A549 treated with Mapracorat at 1 μM for 4 hours (cell line): Measurements from ENCODE around the gene SPARCL1. TPM values are rescaled to one million over a fixed set of nuclear protein-coding genes. Genes with fewer than 3 reads are reported as not detected.

Experiments
- total RNA-seq: library from RNA; stranded (reverse); fragments of 200-300 nt; extraction: Qiagen RNA extraction; gene quantifications from 5 replicates; pipeline ENCODE4 v1.2.3, GENCODE V29; 2022

The SPARCL1 gene, protein sequence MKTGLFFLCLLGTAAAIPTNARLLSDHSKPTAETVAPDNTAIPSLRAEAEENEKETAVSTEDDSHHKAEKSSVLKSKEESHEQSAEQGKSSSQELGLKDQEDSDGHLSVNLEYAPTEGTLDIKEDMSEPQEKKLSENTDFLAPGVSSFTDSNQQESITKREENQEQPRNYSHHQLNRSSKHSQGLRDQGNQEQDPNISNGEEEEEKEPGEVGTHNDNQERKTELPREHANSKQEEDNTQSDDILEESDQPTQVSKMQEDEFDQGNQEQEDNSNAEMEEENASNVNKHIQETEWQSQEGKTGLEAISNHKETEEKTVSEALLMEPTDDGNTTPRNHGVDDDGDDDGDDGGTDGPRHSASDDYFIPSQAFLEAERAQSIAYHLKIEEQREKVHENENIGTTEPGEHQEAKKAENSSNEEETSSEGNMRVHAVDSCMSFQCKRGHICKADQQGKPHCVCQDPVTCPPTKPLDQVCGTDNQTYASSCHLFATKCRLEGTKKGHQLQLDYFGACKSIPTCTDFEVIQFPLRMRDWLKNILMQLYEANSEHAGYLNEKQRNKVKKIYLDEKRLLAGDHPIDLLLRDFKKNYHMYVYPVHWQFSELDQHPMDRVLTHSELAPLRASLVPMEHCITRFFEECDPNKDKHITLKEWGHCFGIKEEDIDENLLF
- total RNA-seq, result not detected in 5 replicates

GRCh38 chr4:87529187-87529586 is at the start of gene SPARCL1:
Gene SPARCL1 (minus strand): TSS chr4:87529376. CDS start chr4:87499574, 29,802 bp downstream.

Other genes with a start within 250 kb of the SPARCL1 start
- not detected in 5 replicates for gene HSD17B13, start 206.5 kb downstream of the SPARCL1 start, total RNA-seq
- 43.9 to 57.8 TPM (median 56.5 TPM) in 5 replicates for gene HSD17B11, start 138.2 kb downstream of the SPARCL1 start, total RNA-seq
- gene NUDT9, start 106.8 kb downstream of the SPARCL1 start, total RNA-seq, result 21.8 to 29.7 TPM (median 25.7 TPM) in 5 replicates
- not detected in 5 replicates for gene DSPP, start 79.2 kb upstream of the SPARCL1 start, total RNA-seq
- 0.06 TPM in 1 of 5 replicates, not detected in the others for gene DMP1, start 120.9 kb upstream of the SPARCL1 start, total RNA-seq